Ishikawa (cell line): Measurements from ENCODE around the gene USP17L29.
"Not testable (repeated sequence)": the region's sequence is repeated elsewhere in the genome, so short reads cannot be mapped to it uniquely, and the experiment has no call there.

Experiments
- CEBPB ChIP-seq: IDR thresholded peaks from 2 replicates; pipeline ENCODE4 v1.6.1; 2012
- CREB1 ChIP-seq: IDR thresholded peaks from 2 replicates; pipeline ENCODE4 v1.6.1; 2012; ENCODE audit warnings: low read depth
- EGR1 ChIP-seq: IDR thresholded peaks from 2 replicates; pipeline ENCODE4 v1.6.1; 2012
- MAX ChIP-seq: IDR thresholded peaks from 2 replicates; pipeline ENCODE4 v1.6.1; 2012
- RAD21 ChIP-seq: IDR thresholded peaks from 2 replicates; pipeline ENCODE4 v1.6.1; 2012; ENCODE audit warnings: low read depth
- TAF1 ChIP-seq: IDR thresholded peaks from 2 replicates; pipeline ENCODE4 v1.6.1; 2012; ENCODE audit warnings: low read depth, mild to moderate bottlenecking

DNA sequence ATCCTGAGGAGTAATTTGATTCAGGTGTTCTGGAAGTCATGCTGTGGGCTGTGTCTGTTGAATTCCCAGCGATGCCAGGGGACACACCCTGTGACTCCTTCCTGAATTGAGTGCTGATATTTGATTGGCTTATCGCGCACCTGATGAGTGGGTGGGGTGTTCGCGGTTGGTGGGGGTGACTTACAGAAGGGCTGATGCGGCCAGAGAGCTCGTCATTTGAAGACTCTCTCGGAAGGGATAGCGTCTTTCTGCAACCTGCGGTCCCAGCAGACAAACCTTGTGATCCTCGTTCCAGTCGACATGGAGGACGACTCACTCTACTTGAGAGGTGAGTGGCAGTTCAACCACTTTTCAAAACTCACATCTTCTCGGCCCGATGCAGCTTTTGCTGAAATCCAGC, 23.8 kb upstream of the USP17L29 start, which contains the start of gene USP17L25:
- not testable (repeated sequence) for TF ChIP-seq CEBPB, EGR1, CREB1, TAF1, RAD21, MAX
